GM19397 (cell line): Measurements from ENCODE around the gene SETX.
"Not testable (repeated sequence)": the region's sequence is repeated elsewhere in the genome, so short reads cannot be mapped to it uniquely, and the experiment has no call there.

Source experiments
- ATAC-seq: cut with Tn5 transposase; IDR thresholded peaks from one replicate; pipeline ENCODE4 v1.9.1; 2021; ENCODE audit warnings: mild to moderate bottlenecking, moderate library complexity; ENCODE audit not compliant: unreplicated experiment

The SETX gene

DNA sequence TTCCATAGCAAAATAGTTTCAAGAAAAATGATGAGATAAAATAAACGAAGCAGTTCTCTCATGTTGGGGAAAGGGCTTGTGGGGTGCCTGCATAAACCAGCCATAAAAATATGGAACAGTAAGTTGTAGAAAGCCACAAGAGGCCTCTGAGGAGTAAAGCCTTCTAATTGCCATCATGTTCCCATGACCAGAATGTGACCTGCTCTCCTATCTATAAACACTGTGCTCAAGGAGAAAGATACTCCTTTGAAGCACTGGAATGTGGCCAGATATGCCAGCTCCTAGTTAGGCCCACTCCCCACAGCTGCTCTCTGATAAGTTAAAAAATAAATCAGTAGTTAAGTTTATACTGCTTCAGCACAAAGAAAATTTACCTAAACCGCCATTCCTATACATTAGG lies 65.8 kb downstream of the SETX start:
- no peak for ATAC-seq

DNA sequence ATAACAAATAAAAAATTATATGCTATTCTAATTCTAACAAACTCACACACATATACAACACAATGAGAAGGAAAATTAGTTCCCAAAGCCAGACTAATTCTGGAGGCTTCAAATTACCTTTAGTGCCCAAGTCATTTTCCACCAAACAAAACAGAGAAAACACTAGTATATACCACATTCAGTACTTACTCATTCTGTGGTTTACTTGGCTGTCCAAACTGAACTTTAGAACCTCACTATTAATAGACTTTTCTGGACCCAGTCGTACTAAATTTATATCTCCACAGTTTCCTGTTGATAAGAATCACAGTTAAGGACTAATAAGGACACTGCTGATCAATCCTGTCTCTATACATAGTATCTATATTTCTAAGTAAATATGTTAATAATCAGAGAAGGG lies 66.4 kb downstream of the SETX start:
- ATAC-seq: no peak

DNA sequence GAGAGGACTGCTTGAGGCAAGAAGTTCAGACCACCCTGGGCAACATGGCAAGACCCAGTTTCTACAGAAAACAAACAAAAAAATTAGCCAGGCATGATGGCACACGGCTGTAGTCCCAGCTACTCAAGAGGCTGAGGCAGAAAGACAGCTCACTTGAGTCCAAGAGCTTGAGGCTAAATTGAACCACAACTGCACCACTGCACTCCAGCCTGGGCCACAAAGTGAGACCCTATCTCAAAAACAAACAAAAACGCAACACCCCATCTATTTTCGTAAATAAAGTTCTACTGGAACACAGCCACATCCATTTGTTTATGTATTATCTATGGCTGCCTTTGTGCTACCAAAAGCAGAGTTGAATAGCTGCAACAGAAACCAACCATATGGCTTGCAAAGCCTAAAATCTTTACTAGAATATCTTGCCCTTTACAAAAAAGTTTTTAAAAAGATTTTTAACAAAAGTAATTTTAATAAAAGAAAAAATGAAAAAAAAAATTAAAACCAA lies 67.5 kb downstream of the SETX start:
- ATAC-seq: no peak

DNA sequence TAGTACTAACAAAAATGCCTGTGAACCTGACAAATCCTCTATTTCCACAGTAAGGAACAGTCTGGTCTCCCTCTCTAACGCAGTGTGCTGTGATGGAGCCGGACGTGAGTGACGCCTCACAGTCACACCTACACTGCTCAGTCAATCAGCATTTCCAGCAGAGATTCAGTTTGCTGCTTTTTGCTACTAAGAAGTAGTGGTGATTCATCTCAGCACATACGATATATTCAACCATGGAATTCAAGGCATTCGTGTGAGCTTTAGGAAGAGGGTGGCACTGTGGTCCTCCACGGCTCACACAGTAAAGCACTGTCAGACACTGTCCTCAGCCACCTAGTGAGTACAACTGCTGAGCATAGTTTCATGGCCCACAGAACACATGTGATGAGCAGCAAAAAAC lies 70.9 kb downstream of the SETX start:
- no peak for ATAC-seq

DNA sequence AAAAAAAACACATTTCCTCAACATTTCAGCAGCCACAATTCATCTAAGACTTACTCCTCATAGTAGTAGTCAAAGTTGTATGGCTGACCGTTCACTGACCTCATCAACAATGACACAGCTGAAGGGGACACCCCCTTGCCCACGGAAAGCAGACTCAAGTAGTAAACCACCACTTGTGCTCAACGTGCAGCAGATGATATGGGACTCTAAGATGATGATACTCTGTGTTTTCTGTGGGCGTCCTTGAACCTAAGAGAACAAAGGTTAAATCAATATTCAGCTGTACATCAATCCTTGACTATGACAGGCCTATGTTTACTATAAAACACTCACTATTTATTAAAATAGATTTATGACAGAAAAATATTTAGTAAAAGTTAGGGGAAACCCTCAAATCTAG lies 71.6 kb downstream of the SETX start:
- no peak for ATAC-seq

DNA sequence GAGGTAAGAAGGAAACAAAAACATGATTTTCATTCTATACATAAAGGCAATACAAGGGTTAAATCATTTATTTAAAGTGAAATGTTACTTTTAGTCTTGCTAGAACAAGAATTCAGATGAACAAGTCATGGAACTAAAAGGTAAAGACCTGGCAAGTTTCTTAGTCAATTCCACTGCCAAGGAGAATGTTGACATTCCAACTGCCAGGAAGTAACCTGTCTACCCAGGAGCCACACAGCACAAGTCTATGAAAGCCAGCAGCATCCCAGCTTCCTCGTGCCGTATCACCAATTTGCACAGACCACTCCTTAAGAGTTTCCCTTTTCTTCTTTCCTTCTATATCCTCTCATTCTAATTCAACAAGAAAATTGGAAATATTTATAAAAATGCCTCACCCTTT lies 79.9 kb downstream of the SETX start:
- ATAC-seq: no peak

DNA sequence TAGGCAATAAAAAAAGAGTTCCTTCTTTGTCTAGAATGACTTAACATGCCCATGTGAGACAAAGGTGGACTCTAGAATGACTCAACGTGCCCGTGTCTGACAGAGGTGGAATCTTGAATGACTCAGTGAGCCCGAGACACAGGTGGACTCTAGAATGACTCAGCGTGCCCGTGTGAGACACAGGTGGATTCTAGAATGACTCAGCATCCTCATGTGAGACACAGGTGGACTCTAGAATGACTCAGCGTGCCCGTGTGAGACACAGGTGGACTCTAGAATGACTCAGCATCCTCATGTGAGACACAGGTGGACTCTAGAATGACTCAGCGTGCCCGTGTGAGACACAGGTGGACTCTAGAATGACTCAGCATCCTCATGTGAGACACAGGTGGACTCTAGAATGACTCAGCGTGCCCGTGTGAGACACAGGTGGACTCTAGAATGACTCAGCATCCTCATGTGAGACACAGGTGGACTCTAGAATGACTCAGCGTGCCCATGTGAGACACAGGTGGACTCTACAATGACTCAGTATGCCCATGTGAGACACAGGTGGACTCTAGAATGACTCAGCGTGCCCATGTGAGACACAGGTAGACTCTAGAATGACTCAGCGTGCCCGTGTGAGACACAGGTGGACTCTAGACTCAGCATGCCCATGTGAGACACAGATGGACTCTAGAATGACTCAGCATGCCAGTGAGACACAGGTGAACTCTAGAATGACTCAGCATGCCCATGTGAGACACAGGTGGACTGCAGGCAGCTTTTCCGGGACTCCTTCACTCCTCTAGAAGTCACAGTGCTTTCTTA lies 84.9 kb downstream of the SETX start:
- ATAC-seq: not testable (repeated sequence)

DNA sequence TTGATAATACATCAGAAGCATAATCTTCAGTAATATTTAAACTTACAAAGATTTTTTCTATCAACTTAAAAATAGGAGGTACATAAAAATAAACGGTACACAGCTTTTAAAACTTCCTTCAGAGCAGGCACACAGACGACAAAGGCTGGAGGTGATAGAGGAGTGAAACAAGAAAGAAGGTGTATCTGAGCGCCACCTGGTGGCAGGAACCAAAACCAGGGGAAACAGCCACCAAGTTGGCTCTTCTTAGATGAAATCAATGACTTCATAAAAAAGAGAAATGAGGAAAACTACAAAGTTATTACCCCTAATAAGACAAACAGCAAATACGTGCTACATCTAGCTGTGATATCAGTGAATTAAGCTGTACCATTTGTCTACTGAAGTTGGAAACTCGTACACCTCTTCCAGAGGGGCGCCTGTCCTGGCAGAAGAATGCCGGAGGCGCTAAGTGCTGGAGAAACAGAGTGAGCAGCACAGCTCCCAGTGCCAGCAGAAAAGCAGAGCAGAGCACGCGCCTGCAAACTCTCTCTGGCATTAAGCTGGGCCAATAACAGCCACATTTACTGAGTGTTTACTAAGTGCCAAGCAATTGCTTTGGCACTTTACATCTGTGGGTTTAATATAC lies 85.9 kb downstream of the SETX start:
- no peak for ATAC-seq

DNA sequence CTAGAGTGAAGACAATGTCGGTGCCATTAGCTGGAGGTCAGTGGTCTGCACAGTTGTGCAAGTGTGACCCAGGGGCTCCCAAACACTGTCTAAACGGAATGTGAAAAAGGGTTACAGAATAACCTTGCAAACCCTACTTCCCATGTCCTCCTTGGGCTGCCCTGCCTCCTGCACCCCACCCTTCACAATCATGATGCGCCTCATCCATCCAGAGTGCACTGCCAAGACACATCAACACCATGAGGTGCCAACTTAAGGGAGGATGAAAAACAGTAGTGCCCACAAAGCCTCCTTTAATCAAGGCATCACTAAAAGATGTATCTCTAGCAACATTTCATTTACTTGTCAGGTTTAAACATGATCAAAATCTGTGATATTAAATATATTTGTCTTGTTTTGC lies 87.1 kb downstream of the SETX start:
- no peak for ATAC-seq

DNA sequence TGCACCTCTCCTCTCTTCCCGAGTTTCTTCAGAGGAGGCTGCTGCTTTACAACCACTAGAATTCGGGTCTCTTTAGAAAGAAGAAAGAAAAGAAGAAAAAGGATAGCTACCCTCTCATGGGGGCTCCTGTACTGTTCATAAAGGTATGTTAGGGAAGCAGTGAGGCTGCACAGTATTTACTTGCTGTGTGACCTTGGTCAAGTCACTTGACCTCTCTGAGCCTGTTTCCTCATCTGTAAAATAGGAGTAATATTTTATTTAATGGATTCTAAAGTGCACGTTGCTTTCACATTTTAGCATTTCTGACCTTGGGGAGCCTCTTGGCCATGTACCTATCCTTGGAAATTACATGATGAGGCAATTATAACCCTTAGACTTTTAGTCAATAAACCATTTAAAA lies 88.8 kb downstream of the SETX start:
- no peak for ATAC-seq

DNA sequence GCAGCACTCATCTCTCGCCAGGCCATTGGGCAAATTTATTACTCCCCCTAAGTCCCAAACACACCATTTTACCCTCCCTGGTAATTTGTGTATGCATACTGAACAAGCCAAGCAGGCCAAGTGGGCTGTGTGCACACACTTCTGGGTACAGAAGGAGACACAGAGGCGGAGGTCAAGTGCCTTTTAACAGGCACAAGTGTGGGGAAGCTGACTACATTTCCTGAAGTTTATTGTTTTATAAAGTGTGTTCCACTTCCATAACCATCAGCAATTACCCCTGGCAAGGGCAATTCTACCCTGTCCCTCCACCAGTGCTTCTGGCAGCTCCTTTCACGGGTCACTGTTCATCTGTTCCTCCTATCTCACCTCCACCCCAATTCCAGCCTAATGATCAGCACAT lies 93.9 kb downstream of the SETX start:
- no peak for ATAC-seq

DNA sequence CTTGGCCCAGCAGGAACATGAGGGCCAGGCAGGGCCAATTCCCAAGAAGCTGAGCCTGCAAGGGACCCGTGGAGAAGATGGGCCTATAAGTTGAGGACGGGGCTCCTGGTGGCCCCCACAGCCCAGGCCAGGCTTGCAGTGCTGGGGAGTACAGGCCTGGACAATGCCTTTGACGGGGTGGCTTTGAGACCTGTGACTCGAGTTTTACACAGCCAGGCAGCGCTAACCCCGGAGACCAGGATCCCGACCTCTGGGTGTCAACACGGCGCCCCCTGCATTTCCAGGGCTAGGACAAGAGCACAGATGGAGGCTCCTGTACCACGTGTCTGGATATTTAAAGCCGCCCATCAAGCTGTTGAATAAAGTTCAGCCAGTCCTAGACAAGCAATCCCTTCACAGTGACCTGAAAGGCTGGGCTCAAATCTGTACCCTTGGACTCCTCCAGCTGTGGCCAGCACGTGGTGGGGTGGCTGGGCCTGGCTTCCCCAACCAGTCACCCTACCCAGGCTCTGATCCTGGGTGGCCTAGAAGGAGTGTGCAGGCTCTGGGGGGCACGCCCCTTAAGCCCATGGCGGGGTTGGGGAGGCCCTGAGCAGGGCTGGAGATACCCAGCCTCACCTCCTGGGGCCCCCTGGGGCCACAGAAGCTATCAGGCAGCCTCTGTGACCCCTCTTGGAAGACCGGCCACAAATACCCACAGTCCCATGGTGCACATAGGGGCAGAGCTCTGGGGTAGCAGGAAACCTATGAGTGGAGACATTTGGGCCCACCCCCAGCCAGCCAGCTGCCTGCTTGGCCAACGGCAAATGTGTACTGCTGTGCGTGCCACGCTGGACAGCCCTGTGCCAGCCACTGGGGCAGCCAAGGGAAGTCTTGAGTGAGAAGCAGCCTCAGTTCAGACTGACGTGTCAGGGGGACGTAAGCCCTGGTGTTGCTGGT lies 104.2 kb downstream of the SETX start:
- no peak for ATAC-seq

DNA sequence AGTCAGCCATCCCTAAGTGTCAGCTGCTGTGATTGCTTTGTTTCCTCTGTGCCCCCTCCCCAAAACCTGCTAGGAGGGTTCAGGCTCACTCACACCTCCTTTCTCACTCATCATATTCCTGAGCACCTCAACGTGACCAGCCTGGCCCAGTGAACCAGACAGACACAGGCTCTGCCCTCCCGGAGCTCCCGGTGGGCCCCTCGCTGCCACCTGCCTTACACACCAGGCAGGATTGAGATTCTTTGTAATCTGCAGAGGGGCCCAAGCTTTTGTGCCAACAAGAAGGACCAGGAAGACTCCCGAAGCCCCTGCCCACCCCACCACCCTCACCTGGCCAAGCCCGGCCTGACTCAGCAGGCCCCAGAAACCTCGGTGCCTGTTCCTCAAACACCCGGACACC lies 105.1 kb downstream of the SETX start:
- no peak for ATAC-seq

DNA sequence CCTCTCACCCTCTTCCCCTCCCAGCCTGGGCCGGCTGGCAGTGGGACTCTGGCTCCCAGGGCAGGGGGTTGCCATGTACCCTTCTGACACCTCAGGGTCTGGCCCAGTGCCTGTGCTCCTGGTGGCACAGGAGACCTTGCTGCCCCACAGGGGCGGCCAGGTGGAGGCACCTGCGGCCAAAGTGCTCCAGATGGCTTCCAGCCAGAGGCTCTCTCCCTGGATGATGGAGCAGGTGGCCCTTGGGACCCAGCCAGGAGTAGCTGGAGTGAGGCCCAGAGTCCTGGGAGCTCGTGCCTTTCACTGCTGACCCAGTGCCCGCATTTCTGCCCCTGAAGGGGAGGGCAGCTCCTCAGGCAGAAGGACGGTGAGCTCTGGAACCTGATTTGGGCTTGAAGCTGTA lies 105.7 kb downstream of the SETX start:
- no peak for ATAC-seq

DNA sequence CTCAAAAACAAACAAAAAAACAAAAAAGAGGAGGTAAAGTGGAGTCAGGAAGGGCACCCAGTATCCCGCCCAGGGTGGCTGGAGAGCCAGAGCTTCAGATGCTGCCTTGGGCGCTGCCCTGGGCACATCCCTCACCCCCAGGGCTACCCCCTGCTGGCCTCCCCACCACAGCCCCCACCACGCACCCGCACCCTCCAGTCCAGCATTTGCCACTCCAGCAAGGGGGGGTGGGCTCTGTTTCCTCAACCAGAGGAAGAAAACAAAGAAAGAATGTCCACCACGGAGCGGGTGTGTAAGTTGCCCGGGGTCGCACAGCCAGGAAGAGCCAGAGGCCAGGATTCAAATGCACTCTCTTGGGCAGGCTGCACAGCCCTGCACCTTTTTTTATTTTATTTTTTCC lies 106.8 kb downstream of the SETX start:
- no peak for ATAC-seq

DNA sequence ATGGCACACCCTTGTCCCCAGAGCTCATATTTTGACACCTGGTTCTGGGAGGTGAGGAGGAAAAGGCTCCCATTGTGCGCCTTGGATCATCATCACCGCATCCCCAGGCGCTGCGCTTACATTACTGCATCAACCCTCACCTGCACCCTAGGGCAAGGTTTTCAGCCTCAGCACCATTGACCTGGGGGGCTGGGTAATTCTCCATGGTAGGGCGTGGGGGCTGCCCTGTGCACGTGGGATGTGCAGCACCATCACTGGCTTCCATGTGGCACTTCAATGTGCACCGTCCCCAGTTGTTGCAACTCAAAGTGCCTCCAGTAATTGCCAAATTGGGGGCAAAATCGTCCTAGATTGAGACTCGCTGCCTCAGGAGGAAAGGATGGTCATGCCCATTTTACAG lies 109.3 kb downstream of the SETX start:
- no peak for ATAC-seq

DNA sequence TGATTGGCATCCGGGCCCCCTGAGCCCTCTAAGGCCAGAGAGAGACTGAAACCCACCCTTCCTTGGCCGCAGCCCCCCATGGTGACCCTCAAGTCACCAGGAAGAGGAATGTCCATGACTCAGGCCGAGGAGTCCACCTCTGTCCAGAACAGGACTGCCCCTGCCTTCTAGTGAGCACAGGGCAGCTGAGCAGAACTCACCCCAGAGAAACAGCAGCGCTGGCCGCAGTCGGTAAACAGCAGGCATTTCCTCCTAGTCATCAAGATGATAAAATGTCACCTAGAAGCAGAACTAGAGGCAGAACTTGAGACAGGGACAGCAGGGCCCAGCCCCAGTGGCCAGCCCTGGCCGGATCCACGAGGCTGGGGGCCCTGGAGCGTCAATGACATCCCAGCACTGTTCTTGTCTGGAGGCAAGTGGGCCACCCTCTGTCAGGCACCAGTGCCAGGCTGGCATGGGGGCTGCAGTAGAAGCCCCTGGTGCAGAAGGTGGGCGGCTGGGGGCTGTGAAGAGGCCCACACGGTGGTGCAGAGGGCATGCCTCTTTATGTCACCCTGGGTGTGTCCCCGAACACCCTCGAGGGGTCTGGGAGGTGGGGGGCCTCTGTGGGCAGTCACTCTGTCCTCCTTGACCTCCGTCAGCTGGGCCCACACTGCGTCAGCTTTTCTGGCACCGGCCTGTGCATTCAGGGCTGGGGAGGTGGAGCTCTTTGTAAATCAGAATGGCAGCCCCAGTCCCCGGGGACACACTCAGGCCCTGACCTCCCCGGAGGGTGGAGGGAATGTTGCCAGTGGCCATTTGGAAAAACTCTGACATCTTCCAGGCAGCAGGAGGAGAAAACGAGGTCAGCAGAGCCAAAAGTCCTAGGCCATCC lies 110.0 kb downstream of the SETX start:
- no peak for ATAC-seq

DNA sequence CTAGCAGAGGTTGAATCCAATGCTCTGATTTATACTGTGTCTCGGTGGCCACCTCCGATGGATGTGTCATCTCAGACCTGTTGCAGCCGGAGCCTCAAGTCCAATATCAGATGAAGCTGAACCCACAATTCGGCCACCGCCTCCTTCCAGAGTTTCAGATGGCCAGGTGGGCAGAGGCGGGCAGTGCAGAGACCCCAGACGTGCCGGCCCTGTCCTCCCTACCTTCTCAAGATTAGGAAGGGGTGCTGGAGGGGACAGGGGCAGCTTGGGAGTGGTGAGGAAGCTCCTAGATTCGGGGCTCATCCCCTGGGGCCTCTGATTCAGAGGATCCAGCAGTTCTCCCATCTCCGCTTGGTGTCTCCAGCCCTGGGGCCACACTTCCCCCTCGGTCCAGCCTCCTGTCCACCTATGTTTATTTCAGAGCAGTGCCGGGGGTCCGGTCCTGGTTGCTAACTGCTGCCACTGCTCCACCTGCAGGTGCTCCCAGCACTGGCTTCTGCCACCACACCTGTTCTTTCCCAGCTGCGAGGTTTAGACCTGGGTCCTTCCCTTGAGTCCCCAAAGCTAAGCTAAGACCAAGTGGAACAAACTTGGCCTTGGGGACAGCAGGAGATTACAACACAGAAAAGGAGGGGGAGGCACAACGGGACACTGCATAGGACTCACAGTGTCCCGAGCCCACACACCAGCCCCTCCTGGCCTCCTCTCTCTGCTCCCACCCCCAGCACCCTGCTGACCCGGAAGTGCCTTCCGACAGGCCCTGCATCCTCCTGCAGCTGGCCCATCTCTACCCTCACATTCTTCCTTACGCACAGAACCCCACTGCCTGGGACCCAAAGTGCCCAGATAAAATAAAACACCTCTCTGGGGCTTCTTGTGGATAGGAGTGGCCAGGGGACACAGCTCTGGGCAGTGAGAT lies 111.4 kb downstream of the SETX start:
- ATAC-seq: no peak

DNA sequence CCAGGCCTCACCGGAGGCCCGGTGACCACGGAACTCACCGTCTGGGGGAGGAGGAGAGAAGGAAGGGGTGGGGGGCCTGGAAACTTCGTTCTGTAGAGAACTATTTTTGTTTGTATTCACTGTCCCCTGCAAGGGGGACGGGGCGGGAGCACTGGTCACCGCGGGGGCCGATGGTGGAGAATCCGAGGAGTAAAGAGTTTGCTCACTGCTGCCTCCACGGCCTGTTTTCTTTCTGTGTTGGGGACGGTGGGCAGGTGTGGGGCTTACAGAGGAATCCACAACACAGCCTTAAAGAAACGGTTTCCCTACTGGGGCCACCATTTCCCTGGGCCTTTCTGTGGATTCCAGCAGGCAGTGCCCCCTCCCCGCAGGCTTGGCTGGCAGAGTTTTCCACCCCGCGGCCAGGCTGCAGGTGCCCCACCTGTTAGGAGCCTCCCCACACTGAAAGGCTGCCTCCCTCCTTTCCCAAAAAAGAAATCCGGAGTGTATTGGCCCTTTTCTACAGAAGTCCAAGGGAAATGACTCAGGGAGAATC lies 112.1 kb downstream of the SETX start:
- ATAC-seq: no peak
